Neuronal stem cell (in vitro differentiated cells): ENCODE measurements around the gene CDK13.

Source experiments
- DNase-seq: peaks from one replicate; pipeline ENCODE4 v3.0.0-alpha.2; 2013; ENCODE audit warnings: low spot score
- H2AFZ ChIP-seq: one replicate; pipeline ENCODE4 v1.6.1; 2013; ENCODE audit warnings: mild to moderate bottlenecking, low read length, inconsistent platforms
- H2AK5ac ChIP-seq: 2 replicates; pipeline ENCODE4 v1.6.1; 2013; ENCODE audit warnings: low read depth, mild to moderate bottlenecking, inconsistent platforms, low read length, moderate library complexity, mixed read lengths
- H2BK120ac ChIP-seq: 2 replicates; pipeline ENCODE4 v1.6.1; 2013; ENCODE audit warnings: low read depth, mild to moderate bottlenecking, inconsistent platforms, low read length, moderate library complexity, mixed read lengths
- H2BK12ac ChIP-seq: one replicate; pipeline ENCODE4 v1.6.1; 2013; ENCODE audit warnings: low read length, inconsistent platforms
- H2BK15ac ChIP-seq: 2 replicates; pipeline ENCODE4 v1.6.1; 2013; ENCODE audit warnings: mild to moderate bottlenecking, low read length, inconsistent platforms, mixed read lengths
- H2BK5ac ChIP-seq: one replicate; pipeline ENCODE4 v1.6.1; 2013; ENCODE audit warnings: inconsistent platforms, mild to moderate bottlenecking, low read length, moderate library complexity
- H3K14ac ChIP-seq: one replicate; pipeline ENCODE4 v1.6.1; 2013; ENCODE audit warnings: low read length, inconsistent platforms
- H3K18ac ChIP-seq: 2 replicates; pipeline ENCODE4 v1.6.1; 2013; ENCODE audit warnings: low read length, inconsistent platforms
- H3K23ac ChIP-seq: 2 replicates; pipeline ENCODE4 v1.6.1; 2013; ENCODE audit warnings: low read depth, mild to moderate bottlenecking, mixed read lengths, low read length, inconsistent platforms; ENCODE audit not compliant: poor library complexity
- H3K27ac ChIP-seq: replicated peaks from 3 replicates; pipeline ENCODE4 v1.5.1; 2013; ENCODE audit warnings: low read length, inconsistent platforms
- H3K27me3 ChIP-seq, 3 experiments: 2 replicates each; pipeline ENCODE4 v1.6.1; 2013; ENCODE audit warnings: low read length in 3 of 3, mild to moderate bottlenecking in 2 of 3, inconsistent platforms in 1 of 3, low read depth in 1 of 3, mixed read lengths in 1 of 3, moderate library complexity in 1 of 3; ENCODE audit not compliant: control insufficient read depth in 3 of 3, insufficient read depth in 3 of 3
- H3K36me3 ChIP-seq, 2 donors: replicated peaks in 1 of 2; 2 replicates each; pipeline ENCODE4 v1.6.1; 2013; ENCODE audit warnings: low read length in 2 of 2; ENCODE audit not compliant: control insufficient read depth in 2 of 2, insufficient read depth in 2 of 2
- H3K4ac ChIP-seq: 2 replicates; pipeline ENCODE4 v1.6.1; 2013; ENCODE audit warnings: inconsistent platforms, mild to moderate bottlenecking, low read length, moderate library complexity
- H3K4me1 ChIP-seq, 2 donors: 1 replicate in 1 of 2; 2 replicates in 1 of 2; pipeline ENCODE4 v1.6.1; 2013; ENCODE audit warnings: low read length in 2 of 2, low read depth in 1 of 2; ENCODE audit not compliant: control insufficient read depth in 2 of 2, insufficient read depth in 1 of 2
- H3K4me2 ChIP-seq: one replicate; pipeline ENCODE4 v1.6.1; 2013; ENCODE audit warnings: mild to moderate bottlenecking, low read length, inconsistent platforms; ENCODE audit not compliant: insufficient read depth, poor library complexity, severe bottlenecking
- H3K4me3 ChIP-seq, 2 donors: 2 replicates each; pipeline ENCODE4 v1.5.1; 2013; ENCODE audit warnings: low read length in 2 of 2, mild to moderate bottlenecking in 2 of 2, inconsistent platforms in 1 of 2, moderate library complexity in 1 of 2
- H3K79me1 ChIP-seq: one replicate; pipeline ENCODE4 v1.6.1; 2013; ENCODE audit warnings: low read depth, mild to moderate bottlenecking, inconsistent platforms, low read length, moderate library complexity
- H3K9ac ChIP-seq: one replicate; pipeline ENCODE4 v1.6.1; 2013; ENCODE audit warnings: mild to moderate bottlenecking, low read depth, low read length, inconsistent platforms; ENCODE audit not compliant: poor library complexity
- H3K9me3 ChIP-seq, 2 donors: replicated peaks in 1 of 2; 2 replicates each; pipeline versions ENCODE3 to v1.6.1; 2013; ENCODE audit warnings: low read length in 2 of 2, mild to moderate bottlenecking in 2 of 2, inconsistent platforms in 1 of 2, low read depth in 1 of 2, mixed read lengths in 1 of 2, moderate library complexity in 1 of 2; ENCODE audit not compliant: control insufficient read depth in 2 of 2, insufficient read depth in 1 of 2
- H4K8ac ChIP-seq: one replicate; pipeline ENCODE4 v1.6.1; 2013; ENCODE audit warnings: low read depth, mild to moderate bottlenecking, inconsistent platforms, low read length, moderate library complexity
- H4K91ac ChIP-seq: one replicate; pipeline ENCODE4 v1.6.1; 2013; ENCODE audit warnings: low read length, low read depth, mild to moderate bottlenecking, inconsistent platforms; ENCODE audit not compliant: poor library complexity
- WGBS, 2 donors: extraction: QIAGEN DNeasy Blood & Tissue Kit; methylation state at CpG; one replicate each; pipeline ENCODE4 v1.1.7; 2013; ENCODE audit warnings: missing lambda C conversion rate in 2 of 2, mixed read lengths in 1 of 2; ENCODE audit not compliant: insufficient read length in 2 of 2, insufficient replicate concordance in 1 of 2; ENCODE audit errors: extremely low coverage in 2 of 2; 5-methylcytosine and 5-hydroxymethylcytosine counted together

CDK13 gene

GRCh38 chr7:39987641-39988347, 37.7 kb downstream of the CDK13 start:
- H2BK120ac ChIP-seq = no peak overlapping the region
- H3K27me3 ChIP-seq = no peaks in the 10 kb centered on the region
- no peak overlapping the region for H2AK5ac ChIP-seq
- no peak overlapping the region for H2BK5ac ChIP-seq
- no peak overlapping the region for H4K8ac ChIP-seq
- H3K9ac ChIP-seq = no peak overlapping the region
- H2BK12ac ChIP-seq = no peak overlapping the region
- no peak overlapping the region for H2BK15ac ChIP-seq
- no peak overlapping the region for H3K23ac ChIP-seq
- H3K14ac ChIP-seq = no peak overlapping the region
- no peaks in the 10 kb centered on the region for H3K9me3 ChIP-seq
- H3K18ac ChIP-seq = no peak overlapping the region
- H3K36me3 ChIP-seq = peaks cover 0 to 37% of the 10 kb centered on the region in 2 donors
- H2AFZ ChIP-seq = no peak overlapping the region
- H3K4me3 ChIP-seq = no peak overlapping the region
- no peak overlapping the region for H3K4me2 ChIP-seq
- no peak overlapping the region for H4K91ac ChIP-seq
- WGBS, 2 donors = no CpG with 5 or more reads among the region's 9 CpGs
- no peak for DNase-seq
- peaks cover 9% of the 10 kb centered on the region for H3K79me1 ChIP-seq
- H3K27ac ChIP-seq = no peak overlapping the region
- no peaks in the 10 kb centered on the region for H3K4me1 ChIP-seq
- no peak overlapping the region for H3K4ac ChIP-seq

GRCh38 chr7:40000734-40001315, 50.8 kb downstream of the CDK13 start:
- no peak overlapping the region for H3K27ac ChIP-seq
- H2BK120ac ChIP-seq = no peak overlapping the region
- no peak overlapping the region for H3K4me3 ChIP-seq
- H2AK5ac ChIP-seq = no peak overlapping the region
- H3K4me1 ChIP-seq = peaks cover 0 to 5% of the 10 kb centered on the region in 2 donors
- no peak overlapping the region for H2BK15ac ChIP-seq
- no peak overlapping the region for H3K14ac ChIP-seq
- no peak overlapping the region for H4K91ac ChIP-seq
- no peak overlapping the region for H3K4ac ChIP-seq
- no peak overlapping the region for H4K8ac ChIP-seq
- H3K9ac ChIP-seq = no peak overlapping the region
- no peak overlapping the region for H2AFZ ChIP-seq
- H3K9me3 ChIP-seq = no peaks in the 10 kb centered on the region
- no CpG with 5 or more reads among the region's 6 CpGs for WGBS, 2 donors
- H3K79me1 ChIP-seq = peaks cover 3% of the 10 kb centered on the region
- no peak overlapping the region for H3K23ac ChIP-seq
- DNase-seq = no peak
- H3K36me3 ChIP-seq = peaks cover 3 to 68% of the 10 kb centered on the region in 2 donors
- H3K27me3 ChIP-seq = no peaks in the 10 kb centered on the region
- no peak overlapping the region for H3K18ac ChIP-seq
- no peak overlapping the region for H2BK12ac ChIP-seq
- no peak overlapping the region for H3K4me2 ChIP-seq
- H2BK5ac ChIP-seq = no peak overlapping the region

- no peak overlapping the region for H2BK5ac ChIP-seq
- H2AK5ac ChIP-seq = no peak overlapping the region
- peaks cover 3 to 68% of the 10 kb centered on the region in 2 donors for H3K36me3 ChIP-seq
- no peak overlapping the region for H3K23ac ChIP-seq
- peaks cover 3% of the 10 kb centered on the region for H3K79me1 ChIP-seq
- H3K14ac ChIP-seq = no peak overlapping the region
- no peaks in the 10 kb centered on the region for H3K27me3 ChIP-seq
- no peak overlapping the region for H2BK120ac ChIP-seq
- no CpG with 5 or more reads among the region's 3 CpGs for WGBS, 2 donors
- H3K9ac ChIP-seq = no peak overlapping the region
- no peaks in the 10 kb centered on the region for H3K9me3 ChIP-seq
- no peak overlapping the region for H2BK12ac ChIP-seq
- no peak overlapping the region for H3K27ac ChIP-seq
- no peak overlapping the region for H2AFZ ChIP-seq
- peaks cover 0 to 5% of the 10 kb centered on the region in 2 donors for H3K4me1 ChIP-seq
- H3K4ac ChIP-seq = no peak overlapping the region
- no peak overlapping the region for H4K8ac ChIP-seq
- H4K91ac ChIP-seq = no peak overlapping the region
- no peak for DNase-seq
- no peak overlapping the region for H3K4me2 ChIP-seq
- H3K4me3 ChIP-seq = no peak overlapping the region
- no peak overlapping the region for H2BK15ac ChIP-seq
- no peak overlapping the region for H3K18ac ChIP-seq
Observed at GRCh38 chr7:40001649-40002048, 51.6 kb downstream of the CDK13 start.

- peaks cover 3% of the 10 kb centered on the region for H3K79me1 ChIP-seq
- no peak overlapping the region for H2AK5ac ChIP-seq
- H3K4ac ChIP-seq = no peak overlapping the region
Observed at GRCh38 chr7:40003597-40003996, 53.5 kb downstream of the CDK13 start.

More at GRCh38 chr7:40003597-40003996, 53.5 kb downstream of the CDK13 start:
- Histone ChIP-seq H3K27me3 (no peaks in the 10 kb centered on the region), H3K9me3 (no peaks in the 10 kb centered on the region), H2BK12ac (no peak overlapping the region), H3K36me3 (peaks cover 3 to 67% of the 10 kb centered on the region in 2 donors), H3K14ac (no peak overlapping the region), H4K91ac (no peak overlapping the region), H3K9ac (no peak overlapping the region), H3K4me2 (no peak overlapping the region), H2AFZ (no peak overlapping the region), H2BK5ac (no peak overlapping the region), H2BK15ac (no peak overlapping the region), H3K4me1 (peaks cover 0 to 5% of the 10 kb centered on the region in 2 donors), H3K4me3 (no peak overlapping the region), H2BK120ac (no peak overlapping the region), H3K18ac (no peak overlapping the region), H3K23ac (no peak overlapping the region), H4K8ac (no peak overlapping the region), H3K27ac (no peak overlapping the region)
- DNase-seq = peak; percentile 4
- WGBS, 2 donors = no CpG with 5 or more reads among the region's 4 CpGs
